GM19193 (cell line): Measurements from ENCODE around the gene FBF1.

Experiments
- POLR2A ChIP-seq: IDR thresholded peaks from 4 replicates; pipeline ENCODE4 v1.6.1; 2011; ENCODE audit not compliant: insufficient read depth, insufficient read length; ENCODE audit errors: extremely low read depth

Gene FBF1

GRCh38 chr17:75896415-75897159, 44.3 kb downstream of the FBF1 start, which contains the start of gene TRIM65:
Gene TRIM65 (minus strand): TSS chr17:75896951. CDS start chr17:75896937, 14 bp downstream.
- peak; percentile 79 for TF ChIP-seq POLR2A

GRCh38 chr17:75895370-75896155, 45.3 kb downstream of the FBF1 start:
- no peak for TF ChIP-seq POLR2A

GRCh38 chr17:75894049-75894733, 46.7 kb downstream of the FBF1 start:
- no peak for TF ChIP-seq POLR2A

GRCh38 chr17:75893305-75894048, 47.4 kb downstream of the FBF1 start:
- no peak for TF ChIP-seq POLR2A

DNA sequence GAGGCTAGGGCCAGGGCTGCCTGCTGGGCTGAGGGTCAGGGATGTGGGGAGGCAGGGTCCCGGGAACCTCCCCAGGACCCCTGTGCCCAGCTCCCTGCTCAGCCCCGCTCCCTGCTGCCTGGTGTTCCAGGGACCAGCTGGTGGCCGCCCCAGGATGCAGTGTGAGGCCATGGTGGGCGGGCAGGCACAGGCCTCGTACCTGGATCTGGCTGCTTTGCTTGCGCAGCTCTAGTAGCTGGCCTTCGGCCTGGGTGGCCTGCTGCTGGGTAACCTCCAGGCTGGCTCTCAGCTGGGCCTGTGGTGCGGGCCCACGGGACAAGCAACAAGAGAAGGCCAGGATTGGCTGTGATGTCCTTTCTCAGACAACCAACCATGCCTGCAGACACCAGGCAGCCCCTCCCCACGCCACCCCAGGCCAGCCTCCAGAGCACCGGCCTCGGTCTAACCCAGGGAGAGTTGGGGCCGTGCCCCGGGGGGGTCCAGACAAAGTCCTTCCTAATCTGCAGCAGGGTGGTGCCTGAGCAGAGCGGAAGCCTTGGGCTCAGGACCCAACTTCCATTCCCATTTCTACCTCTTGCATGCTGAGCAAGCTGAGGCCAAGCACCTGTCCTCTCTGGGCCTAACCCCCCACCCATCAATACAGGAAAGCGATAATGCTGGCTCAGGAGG, 48.2 kb downstream of the FBF1 start:
- TF ChIP-seq POLR2A, result no peak

- TF ChIP-seq POLR2A, result no peak
These were observed 49.0 kb downstream of the FBF1 start for GRCh38 chr17:75891605-75892555.

DNA sequence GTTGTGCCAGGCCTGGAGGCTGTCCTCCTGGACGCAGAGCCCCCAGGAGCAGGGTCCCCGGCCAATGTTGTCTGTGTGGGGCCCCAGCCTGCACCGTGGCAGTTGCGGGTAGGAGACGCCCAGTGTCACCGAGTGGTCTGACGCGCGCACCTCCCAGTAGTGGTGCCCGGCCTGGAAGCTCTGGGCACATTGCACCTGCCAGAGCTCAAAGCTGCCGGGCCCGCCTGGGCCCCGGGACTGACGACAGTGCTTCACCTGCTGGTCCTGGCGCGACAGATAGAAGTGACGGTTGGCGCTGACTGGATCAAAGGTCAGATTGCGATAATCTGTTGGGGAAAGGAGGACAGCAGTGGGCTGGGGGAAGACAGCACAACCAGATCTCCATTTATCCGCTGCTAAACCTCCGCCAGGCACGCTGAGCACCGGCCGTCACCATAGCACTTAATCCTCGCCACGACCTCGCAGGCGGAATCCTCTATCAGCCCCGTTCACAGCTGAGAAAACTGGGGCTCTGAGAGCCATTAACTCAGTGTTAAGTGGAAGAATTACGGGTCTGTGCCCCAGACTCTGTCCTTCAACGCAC, 49.7 kb downstream of the FBF1 start:
- TF ChIP-seq POLR2A, result no peak

- TF ChIP-seq POLR2A, result no peak
These were observed 51.4 kb downstream of the FBF1 start for GRCh38 chr17:75889454-75889853.

GRCh38 chr17:75888484-75888883, 52.4 kb downstream of the FBF1 start:
- TF ChIP-seq POLR2A, result no peak

- no peak for TF ChIP-seq POLR2A
These were observed 55.4 kb downstream of the FBF1 start for GRCh38 chr17:75885431-75885830.

- no peak for TF ChIP-seq POLR2A
These were observed 59.0 kb downstream of the FBF1 start for GRCh38 chr17:75881678-75882454.

- TF ChIP-seq POLR2A, result no peak
These were observed 60.6 kb downstream of the FBF1 start for GRCh38 chr17:75880266-75880665.
